GM12801 (cell line): Measurements from ENCODE around the gene SIX2.

Experiments
- TF ChIP-seq, protein P1 (sequence below): IDR thresholded peaks from one replicate; pipeline ENCODE4 v1.5.1; 2011; ENCODE audit warnings: control low read depth; ENCODE audit not compliant: insufficient read length; ENCODE audit errors: extremely low read depth

SIX2 gene

DNA sequence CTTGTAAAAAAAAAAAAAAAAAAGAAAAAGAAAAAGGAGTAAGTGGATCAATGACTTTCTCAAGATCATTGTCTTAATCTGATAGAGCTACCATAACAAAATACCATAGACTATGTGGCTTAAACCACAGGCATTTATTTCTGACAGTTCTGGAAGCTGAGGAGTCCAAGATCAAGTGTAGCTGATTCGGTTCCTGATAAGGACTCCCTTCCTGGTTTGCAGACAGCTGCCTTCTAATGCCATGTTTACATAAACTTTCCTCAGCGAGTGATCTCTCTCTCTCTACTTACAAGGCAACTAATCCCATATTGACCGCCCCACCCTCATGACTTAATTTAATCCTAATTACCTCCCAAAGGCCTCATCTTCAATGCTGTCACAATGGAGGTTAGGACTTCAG lies 36.5 kb upstream of the SIX2 start:
- TF ChIP-seq, protein P1, sequence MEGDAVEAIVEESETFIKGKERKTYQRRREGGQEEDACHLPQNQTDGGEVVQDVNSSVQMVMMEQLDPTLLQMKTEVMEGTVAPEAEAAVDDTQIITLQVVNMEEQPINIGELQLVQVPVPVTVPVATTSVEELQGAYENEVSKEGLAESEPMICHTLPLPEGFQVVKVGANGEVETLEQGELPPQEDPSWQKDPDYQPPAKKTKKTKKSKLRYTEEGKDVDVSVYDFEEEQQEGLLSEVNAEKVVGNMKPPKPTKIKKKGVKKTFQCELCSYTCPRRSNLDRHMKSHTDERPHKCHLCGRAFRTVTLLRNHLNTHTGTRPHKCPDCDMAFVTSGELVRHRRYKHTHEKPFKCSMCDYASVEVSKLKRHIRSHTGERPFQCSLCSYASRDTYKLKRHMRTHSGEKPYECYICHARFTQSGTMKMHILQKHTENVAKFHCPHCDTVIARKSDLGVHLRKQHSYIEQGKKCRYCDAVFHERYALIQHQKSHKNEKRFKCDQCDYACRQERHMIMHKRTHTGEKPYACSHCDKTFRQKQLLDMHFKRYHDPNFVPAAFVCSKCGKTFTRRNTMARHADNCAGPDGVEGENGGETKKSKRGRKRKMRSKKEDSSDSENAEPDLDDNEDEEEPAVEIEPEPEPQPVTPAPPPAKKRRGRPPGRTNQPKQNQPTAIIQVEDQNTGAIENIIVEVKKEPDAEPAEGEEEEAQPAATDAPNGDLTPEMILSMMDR = no peak

DNA sequence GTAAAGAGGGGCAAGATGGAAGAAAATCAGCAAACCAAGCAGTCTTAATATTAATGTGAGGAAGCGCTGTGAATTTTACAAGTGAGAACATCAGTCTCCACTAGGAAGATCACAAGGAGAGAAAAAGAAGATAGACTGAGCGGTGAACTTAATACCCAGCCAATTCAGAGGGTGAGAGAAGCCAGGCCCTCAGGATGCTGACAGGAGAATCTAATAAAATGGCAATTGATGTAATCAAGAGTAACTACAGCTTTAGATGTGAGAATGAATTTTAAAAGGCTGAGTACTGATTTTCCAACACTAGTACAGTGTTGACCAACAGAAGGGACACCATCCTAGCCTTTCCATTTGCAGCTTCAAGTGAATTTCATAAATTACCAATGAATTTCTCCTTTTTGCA lies 35.7 kb upstream of the SIX2 start:
- TF ChIP-seq, protein P1 = no peak

DNA sequence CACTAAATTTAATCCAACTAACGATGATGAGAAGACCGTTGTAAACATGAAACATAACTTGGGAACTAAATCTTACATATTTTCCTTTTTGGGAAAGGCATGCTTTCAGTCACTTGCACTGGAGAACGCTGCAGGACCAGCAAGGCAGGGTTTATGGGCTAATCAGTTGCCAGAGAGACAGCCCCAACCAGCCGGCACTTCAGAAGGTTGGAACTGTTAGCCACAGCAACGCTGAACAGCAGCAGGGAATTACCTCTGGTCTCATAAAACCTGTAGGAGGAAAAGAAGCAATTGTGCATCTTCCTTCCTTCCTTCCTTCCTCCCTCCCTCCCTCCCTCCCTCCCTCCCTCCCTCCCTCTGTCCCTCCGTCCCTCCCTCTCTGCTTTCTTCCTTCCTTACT lies 33.9 kb upstream of the SIX2 start:
- TF ChIP-seq, protein P1 = no peak

DNA sequence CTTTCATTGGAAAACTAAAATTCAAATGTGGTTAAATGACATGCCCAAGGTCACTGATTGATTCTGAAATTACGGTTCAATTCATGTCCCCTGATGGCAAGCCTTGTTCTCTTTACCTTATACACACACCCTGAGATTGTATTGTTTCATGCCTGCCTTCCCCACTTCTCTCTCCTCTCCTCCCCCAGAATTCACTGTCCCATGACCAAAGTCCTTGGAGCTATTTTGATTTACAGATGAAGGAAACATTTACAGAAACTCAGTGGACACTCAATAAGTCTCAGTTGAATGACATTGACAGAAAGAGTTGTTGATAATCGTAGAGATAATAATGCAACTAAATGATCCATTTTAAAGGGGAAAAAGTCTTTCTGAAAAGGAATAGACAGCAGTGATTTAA lies 33.1 kb upstream of the SIX2 start:
- TF ChIP-seq, protein P1 = no peak

DNA sequence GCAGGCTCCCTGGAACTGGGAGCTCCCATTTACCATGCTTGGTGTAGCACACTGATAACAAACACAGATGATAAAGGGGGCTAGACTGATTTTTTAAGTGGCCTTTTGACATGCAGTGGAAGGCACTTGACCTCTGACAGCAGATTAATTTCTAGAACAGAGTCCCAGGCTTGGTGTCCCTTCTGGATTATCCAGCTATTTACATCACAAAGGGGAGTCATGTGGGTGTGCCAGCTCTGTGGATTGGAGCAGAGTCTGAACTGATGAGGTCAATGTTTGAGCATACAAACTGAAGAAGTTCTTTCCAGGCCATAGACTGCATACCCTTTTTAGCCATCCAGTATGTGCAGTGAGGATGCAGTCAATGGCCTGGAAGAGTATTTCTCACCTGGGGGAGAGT lies 31.5 kb upstream of the SIX2 start:
- TF ChIP-seq, protein P1 = no peak

DNA sequence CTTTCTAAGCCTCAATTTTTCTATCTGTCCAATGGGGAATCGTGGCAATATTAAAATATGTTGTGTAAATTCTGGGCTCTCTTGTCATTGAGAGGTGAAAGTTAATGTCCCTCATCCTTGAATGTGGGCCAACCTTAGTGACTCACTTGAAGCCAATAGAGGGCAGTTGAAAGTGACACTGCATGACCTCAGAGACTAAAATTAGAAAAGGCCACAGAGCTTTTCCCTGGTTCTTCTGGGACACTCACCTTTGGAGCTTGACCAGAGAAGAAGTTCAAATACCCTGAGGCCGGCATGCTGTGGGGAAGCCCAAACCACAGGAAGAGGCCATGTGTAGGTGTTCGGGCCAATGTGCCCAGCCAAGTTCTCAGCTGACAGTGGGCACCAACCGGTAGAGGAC lies 24.1 kb upstream of the SIX2 start:
- TF ChIP-seq, protein P1 = no peak

DNA sequence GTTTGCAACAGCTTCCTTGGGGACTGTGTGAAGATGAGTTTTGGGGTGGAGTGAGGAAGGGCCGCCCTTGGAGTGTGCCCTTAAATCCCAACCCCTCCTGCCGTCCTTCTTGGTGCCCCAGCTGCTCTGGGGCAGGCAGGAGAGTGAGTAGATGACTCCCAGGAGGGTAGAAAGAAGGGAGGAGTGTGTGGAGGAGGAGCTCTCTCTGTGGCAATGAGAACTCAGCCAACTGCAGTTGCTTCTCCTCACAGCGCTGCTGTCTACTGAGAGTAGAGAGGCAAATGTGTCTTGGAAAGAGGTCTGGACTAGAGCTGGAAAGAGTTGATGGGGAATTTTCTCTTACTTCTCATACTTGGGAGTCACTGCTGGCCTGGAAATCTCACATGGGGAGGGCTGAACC lies 21.8 kb upstream of the SIX2 start:
- TF ChIP-seq, protein P1 = no peak

DNA sequence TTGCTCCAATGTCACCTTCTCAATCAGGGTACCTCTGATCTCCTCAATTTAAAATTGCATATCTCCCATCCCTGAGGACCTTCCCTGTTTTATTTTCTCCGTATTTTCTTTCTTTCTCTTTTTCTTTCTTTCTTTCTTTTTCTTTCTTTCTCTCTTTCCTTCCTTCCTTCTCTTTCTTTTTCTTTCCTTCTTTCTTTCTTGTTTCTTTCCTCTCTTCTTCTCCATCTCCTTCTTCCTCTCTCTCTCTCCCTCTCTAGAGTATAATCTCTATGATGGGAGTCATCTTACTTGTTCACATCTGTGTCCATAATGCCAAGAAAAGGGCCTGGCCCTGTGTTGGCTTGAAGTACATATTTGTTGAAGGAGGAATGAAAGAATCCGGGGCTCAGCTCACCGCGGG lies 21.3 kb upstream of the SIX2 start:
- TF ChIP-seq, protein P1 = no peak
